ENCODE data around the gene IL4R.

- TF ChIP-seq, protein P1, sequence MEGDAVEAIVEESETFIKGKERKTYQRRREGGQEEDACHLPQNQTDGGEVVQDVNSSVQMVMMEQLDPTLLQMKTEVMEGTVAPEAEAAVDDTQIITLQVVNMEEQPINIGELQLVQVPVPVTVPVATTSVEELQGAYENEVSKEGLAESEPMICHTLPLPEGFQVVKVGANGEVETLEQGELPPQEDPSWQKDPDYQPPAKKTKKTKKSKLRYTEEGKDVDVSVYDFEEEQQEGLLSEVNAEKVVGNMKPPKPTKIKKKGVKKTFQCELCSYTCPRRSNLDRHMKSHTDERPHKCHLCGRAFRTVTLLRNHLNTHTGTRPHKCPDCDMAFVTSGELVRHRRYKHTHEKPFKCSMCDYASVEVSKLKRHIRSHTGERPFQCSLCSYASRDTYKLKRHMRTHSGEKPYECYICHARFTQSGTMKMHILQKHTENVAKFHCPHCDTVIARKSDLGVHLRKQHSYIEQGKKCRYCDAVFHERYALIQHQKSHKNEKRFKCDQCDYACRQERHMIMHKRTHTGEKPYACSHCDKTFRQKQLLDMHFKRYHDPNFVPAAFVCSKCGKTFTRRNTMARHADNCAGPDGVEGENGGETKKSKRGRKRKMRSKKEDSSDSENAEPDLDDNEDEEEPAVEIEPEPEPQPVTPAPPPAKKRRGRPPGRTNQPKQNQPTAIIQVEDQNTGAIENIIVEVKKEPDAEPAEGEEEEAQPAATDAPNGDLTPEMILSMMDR (IDR thresholded peaks at IDR 0.05) = no peak
- no peak for TF ChIP-seq POLR2A (IDR thresholded peaks at IDR 0.05)
These were observed 15.2 kb downstream of the IL4R start for GRCh38 chr16:27328937-27329336.

All from testis (tissue), 2 donors.